Aorta (tissue), 5 donors: ENCODE results near the gene OR5M8. TPM values are rescaled to one million over a fixed set of nuclear protein-coding genes. Genes with fewer than 3 reads are reported as not detected.

Experiments
- ATAC-seq: fragments of 200-7000 bp; cut with Tn5 transposase; one replicate; pipeline ENCODE4 v1.9.1; 2022; ENCODE audit warnings: moderate library complexity; ENCODE audit not compliant: low FRiP score
- DNase-seq, 2 donors: peaks; one replicate each; pipeline ENCODE4 v3.0.0-alpha.2; 2020
- H3K27ac ChIP-seq, 2 donors: one replicate each; pipeline ENCODE4 v1.5.1; 2013; ENCODE audit warnings: low read length in 2 of 2, mild to moderate bottlenecking in 2 of 2, moderate library complexity in 2 of 2, control low read depth in 1 of 2, inconsistent platforms in 1 of 2, low read depth in 1 of 2
- H3K27me3 ChIP-seq, 2 donors: one replicate each; pipeline ENCODE4 v1.6.1; 2013; ENCODE audit warnings: control low read depth in 1 of 2, low read length in 1 of 2, mild to moderate bottlenecking in 1 of 2, moderate library complexity in 1 of 2; ENCODE audit not compliant: insufficient read depth in 2 of 2, control insufficient read depth in 1 of 2
- H3K36me3 ChIP-seq, 2 donors: one replicate each; pipeline ENCODE4 v1.6.1; 2013; ENCODE audit warnings: control low read depth in 1 of 2, low read length in 1 of 2, mild to moderate bottlenecking in 1 of 2; ENCODE audit not compliant: insufficient read depth in 2 of 2, control insufficient read depth in 1 of 2
- H3K4me1 ChIP-seq, 2 donors: one replicate each; pipeline ENCODE4 v1.6.1; 2013; ENCODE audit warnings: low read length in 2 of 2, control low read depth in 1 of 2, mild to moderate bottlenecking in 1 of 2, moderate library complexity in 1 of 2; ENCODE audit not compliant: insufficient read depth in 2 of 2, control insufficient read depth in 1 of 2
- H3K4me3 ChIP-seq, 2 donors: one replicate each; pipeline ENCODE4 v1.5.1; 2013; ENCODE audit warnings: low read length in 2 of 2, control low read depth in 1 of 2, mild to moderate bottlenecking in 1 of 2
- H3K9me3 ChIP-seq: one replicate; pipeline ENCODE4 v1.6.1; 2013; ENCODE audit warnings: mild to moderate bottlenecking, low read length; ENCODE audit not compliant: control insufficient read depth
- WGBS, 2 donors: extraction: QIAGEN DNeasy Blood & Tissue Kit; methylation state at CpG; one replicate each; pipeline ENCODE4 v1.1.7; 2013; 5-methylcytosine and 5-hydroxymethylcytosine counted together
- intact Hi-C, 2 donors: fragments of 100-400 bp; cut with DNase I; formaldehyde crosslinking; loops; one replicate each; pipeline versions ENCODE4 v1.14.2 to v1.15.0; 2022
- polyA plus RNA-seq, 2 donors: library from polyadenylated mRNA; stranded (reverse); fragments of 200-250 nt; gene quantifications; one replicate each; pipeline ENCODE4 v1.2.3, GENCODE V29; 2013
- total RNA-seq, 2 donors: library from RNA; stranded (reverse); fragmentation: NEBNext Ultra II Directional; extraction: Animal tissue kit (Norgen Biotek cat#: 25700); gene quantifications; one replicate each; pipeline ENCODE4 v1.2.1, GENCODE V29; 2021
- donor health status: healthy with polysubstance abuse.
- donor health status: Bipolar disorder and iron deficiency.
- donor health status: DM: no; HTN: no; CAD: no.
- donor health status: DM: no; HTN: no; CAD: no.
- donor health status: DM: yes; HTN: yes; CAD: no.

Gene OR5M8
- total and polyA plus RNA-seq, 4 donors: not detected

DNA sequence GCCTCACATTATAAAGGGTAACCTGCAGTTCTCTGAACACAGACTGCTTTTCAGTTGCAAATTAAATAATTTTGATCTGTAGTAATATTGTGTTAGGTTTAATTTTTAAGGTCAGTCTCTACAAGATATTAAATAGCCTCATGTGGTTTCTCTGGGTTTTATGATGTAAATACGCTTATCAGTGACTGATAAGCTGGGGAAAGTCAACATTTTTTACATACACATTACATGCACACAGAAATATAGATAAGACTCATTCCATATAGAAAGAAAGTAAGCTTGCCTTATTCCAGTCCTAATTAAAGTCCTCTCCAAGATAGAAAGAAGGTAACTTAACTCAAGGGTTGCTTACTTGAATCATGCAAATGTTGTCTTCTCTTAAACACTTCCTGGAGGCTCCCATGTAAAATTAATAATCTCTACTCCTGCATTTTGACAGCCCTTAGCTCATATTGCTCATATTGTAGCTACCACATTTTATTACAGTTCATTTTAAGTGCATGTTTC, 16.4 kb downstream of the OR5M8 start:
- Histone ChIP-seq H3K36me3 (no peaks in the 10 kb centered on the region), H3K4me1 (no peaks in the 10 kb centered on the region), H3K4me3 (no peak overlapping the region), H3K9me3 (no peaks in the 10 kb centered on the region), H3K27me3 (no peaks in the 10 kb centered on the region), H3K27ac (no peak overlapping the region)
- WGBS, 2 donors: 23 to 40% methylated on average over 1 of the region's 1 CpG
- DNase-seq (no peak), ATAC-seq (no peak)
- intact Hi-C loops: no loop called here

DNA sequence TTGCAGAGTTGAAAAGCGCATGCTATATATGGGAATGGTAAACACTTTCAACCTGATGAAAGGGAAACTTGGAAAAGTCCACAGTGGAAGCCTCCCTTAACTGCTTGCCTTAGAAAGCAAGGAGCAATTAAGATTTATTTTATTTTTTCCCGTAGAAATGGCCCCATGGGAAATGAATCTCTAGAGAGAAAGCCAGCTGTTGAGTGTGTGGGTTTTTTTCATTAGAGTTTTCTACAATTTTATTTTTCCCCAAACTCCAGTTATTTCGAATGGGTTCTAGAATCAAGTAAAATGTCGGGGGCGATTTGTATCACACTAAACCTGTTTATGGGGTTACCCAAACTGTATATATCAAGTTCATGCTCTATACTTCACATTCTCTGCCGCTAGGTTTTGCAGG, 17.9 kb downstream of the OR5M8 start, which contains the start of gene OR5M3:
OR5M3 (minus strand) TSS at position 101 of the 400 bp plus-strand sequence. CDS start 2,855 bp downstream, outside the sequence.
- intact Hi-C loops: no loop called here

GRCh38 chr11:56457076-56457475, 34.1 kb downstream of the OR5M8 start:
- Histone ChIP-seq H3K27me3 (no peaks in the 10 kb centered on the region), H3K4me1 (no peaks in the 10 kb centered on the region), H3K9me3 (no peaks in the 10 kb centered on the region), H3K36me3 (no peaks in the 10 kb centered on the region), H3K4me3 (no peak overlapping the region), H3K27ac (no peak overlapping the region)
- 80 to 94% methylated on average over 1 of the region's 1 CpG for WGBS, 2 donors
- ATAC-seq (no peak), DNase-seq (no peak)
- intact Hi-C loops: no loop called here

More for the DNA sequence above, 17.9 kb downstream of the OR5M8 start, which contains the start of gene OR5M3:
- DNase-seq (no peak), ATAC-seq (no peak)
- no peak within 1 kb of the TSS for H3K27ac ChIP-seq
- no peak within 1 kb of the TSS for H3K4me3 ChIP-seq
- H3K4me1 ChIP-seq: no peaks in the 10 kb centered on the region
- no peaks in the 10 kb centered on the region for H3K36me3 ChIP-seq
- no peaks in the 10 kb centered on the region for H3K27me3 ChIP-seq
- H3K9me3 ChIP-seq: no peaks in the 10 kb centered on the region
- WGBS, 2 donors: 73 to 79% methylated on average over 6 of the region's 6 CpGs

- H3K4me1 ChIP-seq: no peaks in the 10 kb centered on the region
- WGBS, 2 donors: 67 to 70% methylated on average over 4 of the region's 4 CpGs
- ATAC-seq (no peak), DNase-seq (no peak)
- H3K27me3 ChIP-seq: no peaks in the 10 kb centered on the region
- no peak overlapping the region for H3K4me3 ChIP-seq
- no peaks in the 10 kb centered on the region for H3K9me3 ChIP-seq
- no peak overlapping the region for H3K27ac ChIP-seq
- intact Hi-C loops: no loop called here
- H3K36me3 ChIP-seq: no peaks in the 10 kb centered on the region
Measured at GRCh38 chr11:56453521-56453920, 37.6 kb downstream of the OR5M8 start.

Other genes with a start within 250 kb of the OR5M8 start
- not detected for gene OR5T3, start 239.1 kb downstream of the OR5M8 start, total RNA-seq
- not detected for gene OR5T3, start 239.1 kb downstream of the OR5M8 start, polyA plus RNA-seq
- gene OR5T1, start 217.2 kb downstream of the OR5M8 start, total RNA-seq: not detected
- gene OR5T1, start 217.2 kb downstream of the OR5M8 start, polyA plus RNA-seq: not detected
- gene OR8H1, start 199.1 kb downstream of the OR5M8 start, total RNA-seq: not detected
- under 1 TPM in 1 of 2 donors, not detected in 1; 0.50 TPM for gene OR8H1, start 199.1 kb downstream of the OR5M8 start, polyA plus RNA-seq
- gene OR8K3, start 176.2 kb downstream of the OR5M8 start, total RNA-seq: not detected
- gene OR8K3, start 176.2 kb downstream of the OR5M8 start, polyA plus RNA-seq: not detected
- gene OR8K1, start 145.3 kb downstream of the OR5M8 start, total RNA-seq: not detected
- not detected for gene OR8K1, start 145.3 kb downstream of the OR5M8 start, polyA plus RNA-seq
- gene OR8J1, start 137.1 kb downstream of the OR5M8 start, total RNA-seq: not detected
- not detected for gene OR8J1, start 137.1 kb downstream of the OR5M8 start, polyA plus RNA-seq
- gene OR8U1, start 115.7 kb downstream of the OR5M8 start, total RNA-seq: not detected
- gene OR8U1, start 115.7 kb downstream of the OR5M8 start, polyA plus RNA-seq: not detected
- not detected for gene OR5AL1, start 78.7 kb downstream of the OR5M8 start, total RNA-seq
- gene OR5AL1, start 78.7 kb downstream of the OR5M8 start, polyA plus RNA-seq: not detected
- gene OR5M3, start 18.0 kb downstream of the OR5M8 start, total RNA-seq: not detected
- not detected for gene OR5M3, start 18.0 kb downstream of the OR5M8 start, polyA plus RNA-seq
- gene OR5M11, start 51.9 kb upstream of the OR5M8 start, total RNA-seq: not detected
- not detected for gene OR5M11, start 51.9 kb upstream of the OR5M8 start, polyA plus RNA-seq
- not detected for gene OR5M10, start 86.4 kb upstream of the OR5M8 start, total RNA-seq
- gene OR5M10, start 86.4 kb upstream of the OR5M8 start, polyA plus RNA-seq: not detected
- not detected for gene OR5M1, start 123.5 kb upstream of the OR5M8 start, total RNA-seq
- not detected for gene OR5M1, start 123.5 kb upstream of the OR5M8 start, polyA plus RNA-seq
- not detected for gene OR5AP2, start 151.1 kb upstream of the OR5M8 start, total RNA-seq
- gene OR5AP2, start 151.1 kb upstream of the OR5M8 start, polyA plus RNA-seq: not detected
- not detected for gene OR5AR1, start 172.3 kb upstream of the OR5M8 start, total RNA-seq
- gene OR5AR1, start 172.3 kb upstream of the OR5M8 start, polyA plus RNA-seq: not detected
- not detected for gene OR9G1, start 207.7 kb upstream of the OR5M8 start, total RNA-seq
- not detected for gene OR9G1, start 207.7 kb upstream of the OR5M8 start, polyA plus RNA-seq